Umbilical cord (tissue), 2 donors: ENCODE results near the gene UQCC2. TPM values are rescaled to one million over a fixed set of nuclear protein-coding genes. Genes with fewer than 3 reads are reported as not detected.

ENCODE experiments used
- DNase-seq: peaks from one replicate; pipeline ENCODE4 v3.0.0-alpha.2; 2015; ENCODE audit warnings: low spot score
- total RNA-seq: library from RNA; depleted of rRNA; stranded (reverse); fragments of >200 nt; gene quantifications from one replicate; pipeline ENCODE4 v1.2.3, GENCODE V29; 2014; ENCODE audit warnings: low replicate concordance; ENCODE audit not compliant: insufficient read depth

Gene UQCC2
- total RNA-seq, 1 donor from 2014 or later = 8.2 TPM

DNA sequence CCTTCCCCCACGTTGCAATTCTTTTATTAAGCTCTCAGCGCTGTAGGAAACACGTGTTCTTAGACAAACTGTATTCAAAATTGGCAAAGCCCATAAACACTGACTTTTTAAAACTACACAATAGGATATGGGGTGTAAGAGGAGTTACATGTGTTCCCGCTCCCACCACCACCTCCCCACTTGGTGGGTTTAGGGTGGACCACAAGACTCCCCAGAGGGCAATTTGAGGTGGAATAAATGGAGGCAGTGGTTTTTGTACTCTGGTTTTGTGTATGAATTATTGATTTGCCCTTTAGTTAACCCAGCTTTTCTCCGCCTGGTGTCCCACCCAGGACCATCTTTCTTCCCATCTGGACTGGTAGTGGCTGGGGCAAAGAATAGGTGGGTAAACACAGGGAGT is 3.7 kb downstream of the UQCC2 start:
- DNase-seq = no peak

DNA sequence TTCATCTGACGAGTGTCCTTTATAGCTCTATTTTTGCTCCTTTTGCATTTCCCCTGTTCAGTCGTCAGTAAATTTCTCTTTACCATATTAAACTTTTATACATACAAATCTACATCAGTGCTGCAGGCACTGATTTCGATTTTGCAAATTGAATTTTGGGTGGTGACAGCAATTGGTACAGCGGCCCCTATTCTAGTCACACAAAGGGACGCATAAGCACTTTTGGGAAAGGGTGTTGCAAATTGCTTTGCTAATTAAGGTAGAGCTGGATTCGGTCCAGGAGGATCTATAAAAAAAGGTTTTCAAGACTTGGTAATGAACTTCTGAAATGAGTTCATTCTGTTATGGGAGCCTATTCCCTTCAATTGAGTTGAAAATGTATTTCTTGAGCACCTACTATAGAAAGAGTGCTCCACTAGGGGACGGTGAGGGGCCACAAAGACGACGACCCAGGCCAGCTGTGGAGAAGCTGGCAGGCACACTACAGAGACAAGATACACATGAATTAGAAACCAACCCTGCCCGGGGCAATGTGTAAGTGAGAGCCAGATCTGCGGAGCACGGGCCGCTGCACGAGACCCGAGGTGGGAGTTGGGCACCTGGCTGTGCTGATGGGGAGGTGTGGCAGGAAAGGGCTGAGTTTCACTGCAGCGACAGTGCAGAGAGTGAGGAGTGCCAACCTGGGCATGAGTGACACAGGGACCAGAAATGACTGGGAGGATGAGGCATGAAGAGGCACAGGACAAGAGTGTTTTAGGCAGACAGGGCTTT is 5.4 kb downstream of the UQCC2 start:
- no peak for DNase-seq

GRCh38 chr6:33705268-33705885 is 6.1 kb downstream of the UQCC2 start:
- DNase-seq = no peak

GRCh38 chr6:33704215-33705066 is 7.1 kb downstream of the UQCC2 start:
- no peak for DNase-seq

GRCh38 chr6:33702345-33702977 is 9.0 kb downstream of the UQCC2 start:
- DNase-seq = peak; percentile 48

DNA sequence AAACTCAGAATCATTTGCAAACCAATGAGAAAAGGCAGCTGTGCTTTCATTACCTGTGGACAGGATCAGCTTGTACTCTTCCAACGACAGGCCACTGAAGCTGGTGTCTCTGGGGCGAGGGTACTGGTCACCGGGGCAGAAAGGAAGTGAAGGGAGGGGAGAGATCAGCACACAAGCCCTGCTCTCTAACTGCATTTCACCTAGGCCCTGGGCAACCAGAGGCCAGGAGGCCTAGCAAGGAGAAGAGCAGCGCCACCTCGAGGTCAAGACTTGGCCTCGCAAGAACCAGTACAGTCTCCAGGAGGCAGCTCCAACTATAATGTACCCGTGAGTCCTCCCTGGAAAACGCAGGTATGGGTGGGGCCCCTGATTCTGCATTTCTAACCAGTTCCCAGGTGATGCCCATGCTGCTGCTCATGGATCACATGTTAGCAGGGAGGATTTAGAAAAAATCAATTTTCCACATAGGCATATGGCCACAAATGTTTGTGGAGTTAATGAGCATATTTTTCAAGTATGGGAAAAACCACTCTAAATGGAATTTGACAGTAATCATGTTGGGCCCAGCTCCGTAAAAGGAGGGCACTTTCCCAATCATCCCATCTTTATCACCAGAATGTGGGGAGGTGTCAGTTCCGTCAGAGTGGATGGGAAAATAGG is 11.0 kb downstream of the UQCC2 start:
- peak; percentile 55 for DNase-seq

DNA sequence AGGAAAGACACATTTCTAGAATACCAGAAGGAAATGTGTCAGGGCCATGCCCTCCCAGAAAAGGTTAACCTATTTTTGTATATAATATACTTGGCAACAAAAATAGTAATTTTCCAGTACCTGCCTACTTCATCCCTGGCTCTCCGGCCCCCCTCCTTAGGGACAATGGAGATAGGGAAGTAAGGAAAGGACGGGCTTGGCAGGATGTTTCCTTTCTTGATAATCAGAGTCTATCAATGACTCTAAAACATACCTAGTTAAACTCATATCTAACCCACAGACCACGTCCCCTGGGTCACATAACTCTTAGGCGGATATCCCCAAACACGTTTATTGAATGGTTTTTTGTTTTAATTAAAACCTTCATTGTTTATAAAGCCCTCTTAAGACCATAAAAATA is 11.8 kb downstream of the UQCC2 start:
- DNase-seq = no peak

GRCh38 chr6:33699131-33699530 is 12.4 kb downstream of the UQCC2 start:
- no peak for DNase-seq

DNA sequence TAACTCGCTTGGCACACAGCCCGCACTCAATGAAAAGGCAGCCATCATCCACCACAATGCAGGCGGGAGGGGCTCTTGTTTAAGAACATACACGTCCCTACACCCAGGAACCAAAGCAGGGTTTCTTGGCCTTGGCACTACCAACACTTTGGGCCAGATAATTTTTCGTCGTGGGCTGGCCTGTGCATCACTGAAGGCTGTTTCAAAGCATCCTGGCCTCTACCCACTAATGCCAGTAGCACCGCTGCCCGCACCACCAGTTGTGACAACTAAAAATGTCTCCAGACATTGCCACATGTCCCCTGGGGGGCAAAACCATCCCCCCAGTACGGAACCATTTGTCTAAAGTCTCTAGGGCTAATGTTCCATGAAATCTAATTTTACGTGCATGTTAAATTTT is 13.0 kb downstream of the UQCC2 start:
- no peak for DNase-seq

DNA sequence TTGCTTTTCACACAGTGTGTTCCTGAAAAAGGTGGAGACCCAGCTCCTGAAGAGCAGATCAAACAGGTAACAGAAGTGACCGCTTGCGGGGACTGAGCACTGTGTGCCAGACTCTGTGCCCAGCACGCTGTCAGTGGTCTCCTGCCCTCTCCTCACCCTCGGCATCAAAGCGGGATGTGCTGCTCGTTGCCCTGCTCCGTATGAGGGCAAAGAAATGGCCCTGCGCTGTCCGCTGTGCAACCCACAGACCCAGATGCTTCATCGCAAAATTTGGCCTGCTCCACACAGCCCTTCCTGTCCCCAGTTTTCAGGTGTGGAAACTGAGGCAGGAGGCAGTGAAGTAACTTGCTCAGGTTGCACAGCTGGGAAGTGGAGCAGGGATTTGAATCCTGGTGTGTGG is 13.7 kb downstream of the UQCC2 start:
- DNase-seq = no peak

- peak; percentile 47 for DNase-seq
These were observed 14.7 kb downstream of the UQCC2 start for GRCh38 chr6:33696548-33697518.

DNA sequence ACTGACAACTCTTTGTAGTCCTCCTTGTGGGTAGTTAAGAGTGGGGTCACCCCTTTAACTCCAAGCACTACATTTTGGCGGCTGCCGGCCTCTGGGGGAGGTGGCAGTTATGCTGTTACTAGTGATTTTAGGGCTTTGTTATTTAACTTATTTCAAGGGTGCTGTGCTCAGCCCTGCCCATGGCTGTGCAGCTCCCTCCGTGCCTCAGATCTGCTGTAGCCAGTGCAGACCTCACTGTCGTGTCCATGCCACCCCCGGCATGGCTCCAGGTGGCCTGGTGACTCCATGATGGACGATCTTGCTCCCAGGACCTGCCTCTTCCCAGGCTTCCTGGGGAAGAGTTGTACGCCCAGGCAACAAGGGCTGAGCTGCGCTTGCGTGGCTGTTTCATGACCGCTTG is 15.4 kb downstream of the UQCC2 start:
- DNase-seq = no peak

DNA sequence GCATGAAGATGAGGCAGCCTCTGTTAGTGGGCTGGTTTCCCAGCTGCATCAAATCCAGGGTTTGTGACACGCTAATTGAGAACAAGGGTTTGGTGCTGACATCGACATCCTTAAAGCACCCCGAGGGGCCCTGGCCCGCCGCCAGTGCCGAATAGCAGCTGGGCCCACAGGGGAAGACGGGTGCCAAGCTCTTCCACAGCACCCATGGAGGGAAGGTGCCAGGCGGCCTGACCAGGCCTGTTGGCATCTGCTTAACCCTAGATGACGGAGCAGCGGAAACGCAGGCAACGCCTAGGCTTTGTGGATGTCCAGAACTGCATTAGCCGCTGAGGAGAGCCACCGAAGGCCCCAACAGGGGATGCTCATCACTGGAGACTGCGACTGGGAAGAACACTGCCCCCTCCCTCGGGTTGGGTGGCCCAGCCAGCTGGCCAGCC is 16.0 kb downstream of the UQCC2 start:
- no peak for DNase-seq

DNA sequence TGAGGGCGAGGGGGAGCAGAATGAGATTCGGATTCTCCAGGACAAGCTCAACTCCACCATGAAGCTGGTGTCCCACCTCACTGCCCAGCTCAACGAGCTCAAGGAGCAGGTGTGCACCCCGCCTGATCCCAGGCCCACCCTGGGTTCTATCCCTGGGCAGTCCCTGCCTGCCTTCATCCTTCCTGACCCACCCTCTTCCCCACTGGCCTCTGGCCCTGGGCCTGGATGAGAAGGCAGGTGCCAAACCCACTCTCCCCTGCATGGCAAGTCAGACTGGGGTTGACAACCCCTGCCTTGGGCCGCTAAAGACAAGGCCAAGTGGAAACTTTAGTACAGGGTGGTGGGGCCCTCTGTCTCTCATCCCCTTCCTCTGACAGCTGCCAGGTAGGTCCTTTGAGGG is 16.5 kb downstream of the UQCC2 start:
- DNase-seq = no peak

DNA sequence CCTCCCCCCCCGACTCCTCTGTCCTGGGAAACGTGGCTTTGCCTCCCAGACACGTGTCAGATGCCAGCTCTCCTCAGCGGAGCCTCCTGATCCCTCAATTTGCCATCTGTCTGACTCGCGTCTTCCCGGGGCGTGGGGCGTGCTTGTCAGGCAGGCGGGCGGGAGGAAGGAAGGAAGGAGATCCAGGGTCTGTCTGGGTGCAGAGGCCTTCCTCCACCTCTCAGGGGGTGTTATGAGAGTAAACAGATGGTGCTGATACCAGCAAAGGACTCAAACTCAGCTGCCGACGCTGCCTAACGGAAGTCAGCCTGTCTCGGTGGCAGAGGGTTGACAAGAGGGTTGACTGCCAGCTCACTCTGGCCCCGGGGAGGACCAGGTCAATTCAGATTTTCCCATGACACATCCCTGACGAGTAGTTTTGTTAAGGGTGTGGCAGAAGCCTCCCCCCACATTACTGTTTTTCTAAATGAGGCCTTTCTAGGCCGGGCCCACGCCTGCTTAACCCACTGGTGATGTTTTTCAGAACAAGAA is 17.0 kb downstream of the UQCC2 start:
- DNase-seq = peak; percentile 73

DNA sequence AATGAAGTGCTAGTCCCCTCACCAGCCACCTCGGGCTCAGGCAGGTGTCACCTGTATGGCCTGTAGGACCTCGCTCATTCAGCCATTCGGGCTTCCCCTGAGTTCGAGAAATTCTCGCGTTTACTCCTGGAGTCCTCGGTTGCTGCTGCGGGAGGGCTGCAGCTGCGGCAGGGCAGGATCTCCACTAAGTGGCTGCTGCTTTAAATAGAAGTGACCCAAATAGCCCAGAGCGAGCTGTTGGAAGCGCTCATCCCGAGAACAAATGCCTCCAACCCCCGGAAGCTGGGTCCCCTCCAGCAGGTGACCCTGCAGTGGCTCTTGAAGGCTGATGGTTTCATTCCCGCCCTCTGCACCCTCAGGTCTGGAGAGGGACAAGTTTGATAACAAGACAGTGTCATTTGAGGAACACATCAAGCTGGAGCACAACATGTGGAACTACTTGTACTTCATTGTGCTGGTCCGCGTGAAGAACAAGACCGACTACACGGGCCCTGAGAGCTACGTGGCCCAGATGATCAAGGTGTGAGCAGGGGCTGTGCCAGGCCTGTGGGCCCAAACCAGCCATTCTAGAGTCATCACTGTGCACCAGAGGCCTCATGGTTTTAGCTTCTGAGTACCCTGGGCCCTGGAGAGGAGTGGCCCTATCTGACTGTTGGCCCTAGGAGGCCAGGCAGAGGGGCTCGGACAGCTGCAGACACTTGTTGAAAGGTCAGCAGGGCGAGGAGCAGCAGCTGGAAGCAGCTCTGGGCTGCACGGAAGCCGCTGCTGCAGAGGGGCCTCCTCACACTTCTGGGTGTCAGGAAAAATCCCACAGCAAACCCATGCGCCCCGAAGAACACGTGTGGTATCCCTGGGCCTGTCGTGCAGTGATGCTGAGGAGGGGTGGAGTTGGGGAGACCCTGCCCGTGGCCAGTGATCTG is 18.1 kb downstream of the UQCC2 start:
- DNase-seq = no peak

DNA sequence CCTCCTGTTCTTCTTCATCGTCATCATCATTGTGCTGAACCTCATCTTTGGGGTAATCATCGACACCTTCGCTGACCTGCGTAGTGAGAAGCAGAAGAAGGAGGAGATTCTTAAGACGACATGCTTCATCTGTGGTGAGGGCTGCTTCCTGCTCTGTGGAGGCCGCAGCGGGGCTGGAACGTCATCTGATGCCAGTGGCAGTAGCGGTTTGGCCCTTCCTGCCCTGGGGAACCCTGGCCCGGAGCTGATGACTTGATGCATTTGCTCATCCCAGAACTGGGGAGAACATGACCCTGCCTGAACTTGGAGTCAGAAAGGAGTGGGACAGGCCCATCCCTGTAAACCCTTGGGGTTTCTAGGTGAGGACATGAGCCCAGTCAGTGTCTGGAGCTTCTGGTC is 18.7 kb downstream of the UQCC2 start:
- DNase-seq = no peak

DNA sequence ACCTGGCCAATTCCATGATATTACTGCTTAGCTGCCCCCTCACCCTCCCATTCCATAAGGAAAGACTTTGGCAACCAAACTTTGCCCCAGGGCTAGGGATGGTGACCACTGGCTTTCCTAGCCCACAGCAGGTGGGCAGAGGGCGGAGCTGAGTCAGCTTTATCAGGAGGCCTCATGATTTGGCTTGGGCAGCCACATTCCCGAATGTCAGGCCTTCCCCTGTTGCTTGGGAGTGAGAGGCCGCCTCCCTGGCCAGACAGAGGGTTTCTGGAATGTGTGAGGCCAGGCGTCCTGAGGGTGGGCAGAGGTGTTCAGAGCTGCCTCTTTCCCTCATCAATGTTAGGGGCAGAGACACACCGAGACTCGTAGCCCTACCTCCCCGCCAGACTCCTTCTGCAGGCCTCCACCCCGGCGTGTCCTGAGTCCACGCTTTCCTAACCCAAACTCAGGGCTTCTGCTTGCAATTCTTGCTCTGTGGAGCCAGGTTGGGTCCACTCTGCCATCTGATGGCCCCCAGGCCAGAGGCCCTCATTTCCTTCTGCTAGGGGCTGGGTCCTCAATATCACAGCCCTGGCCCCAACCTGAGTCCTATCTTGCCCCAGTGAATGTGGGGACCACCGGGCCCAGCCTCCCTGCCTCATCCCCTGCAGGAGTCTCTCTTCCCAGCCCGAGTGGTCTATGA is 19.3 kb downstream of the UQCC2 start:
- peak; percentile 81 for DNase-seq
